Fibroblast of peridontal ligament (primary cell): ENCODE results near the gene MB21D2.
"Not testable (repeated sequence)": the region's sequence is repeated elsewhere in the genome, so short reads cannot be mapped to it uniquely, and the experiment has no call there.

Experiments
- DNase-seq: peaks from one replicate; pipeline ENCODE4 v3.0.0-alpha.2; 2010; ENCODE audit errors: extremely low read depth

MB21D2 gene

DNA sequence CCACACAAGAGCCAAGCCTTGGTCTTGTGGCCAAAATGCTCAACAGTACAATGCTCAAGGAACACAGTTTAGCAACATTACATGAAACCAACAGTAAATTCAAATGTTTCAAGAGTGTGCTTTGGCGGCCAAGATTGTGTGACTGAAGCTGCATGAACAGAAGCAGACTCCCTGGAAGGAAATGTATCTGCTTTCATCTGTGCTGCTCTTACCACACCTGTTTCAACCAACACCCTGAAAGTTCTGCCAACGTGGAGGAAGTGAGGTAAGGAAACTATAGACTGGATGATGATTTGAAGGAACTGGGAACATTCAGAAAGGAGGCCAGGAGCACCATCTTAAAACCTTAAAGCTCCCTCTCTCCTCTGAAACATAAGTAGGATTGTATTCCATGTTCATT is 55.7 kb downstream of the MB21D2 start:
- no peak for DNase-seq

DNA sequence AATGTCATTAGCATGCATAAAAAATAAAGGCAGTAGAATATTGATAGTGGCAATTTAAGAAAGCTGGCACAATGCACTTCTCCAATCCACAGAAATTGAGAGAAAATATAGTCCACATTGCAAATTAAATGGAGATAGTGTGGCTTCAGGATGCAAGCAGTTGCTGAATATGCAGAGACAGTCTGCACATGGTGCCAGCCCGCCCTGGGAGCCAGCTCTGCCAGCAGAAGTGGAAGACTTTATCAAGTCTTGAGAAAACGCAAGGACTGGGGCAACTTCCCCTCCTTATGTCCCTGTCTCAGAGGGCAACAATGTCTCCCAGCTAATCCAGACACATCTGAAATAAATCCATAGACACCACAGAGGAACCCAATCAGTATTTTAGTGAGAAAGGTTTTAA is 57.2 kb downstream of the MB21D2 start:
- no peak for DNase-seq

DNA sequence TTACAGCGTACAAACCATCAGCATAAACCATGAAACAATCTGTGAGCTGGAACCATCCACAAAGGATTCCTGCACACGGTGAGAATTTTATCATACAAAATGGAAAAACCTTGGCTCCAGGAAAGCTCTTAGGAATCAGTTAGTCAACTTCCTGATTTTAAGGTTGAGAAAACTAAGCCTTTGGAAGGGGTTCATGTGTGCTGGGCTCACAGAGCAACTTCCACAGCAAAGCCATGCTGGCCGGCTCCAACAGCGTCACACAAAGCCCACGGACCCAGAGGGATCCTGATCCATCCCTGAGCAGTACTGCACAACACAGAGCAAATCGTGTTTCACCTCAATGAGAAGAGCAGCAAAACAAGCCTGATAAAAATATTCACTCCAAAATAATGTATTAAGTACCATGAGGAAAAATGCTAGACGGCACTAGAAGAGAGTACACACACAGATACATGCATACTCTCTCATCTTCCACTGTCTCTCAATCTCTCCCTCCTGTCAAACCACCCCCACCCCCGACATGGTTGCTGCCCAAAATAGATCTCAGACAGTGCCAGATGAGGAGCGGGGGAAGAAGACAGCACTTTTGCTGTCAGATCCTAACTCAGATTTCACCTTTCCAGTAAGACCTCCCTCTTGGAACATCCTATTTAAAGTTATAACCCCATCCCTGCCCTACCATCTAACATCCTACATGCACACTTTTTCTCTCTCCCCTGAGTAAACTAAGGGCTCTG is 58.6 kb downstream of the MB21D2 start:
- DNase-seq, result no peak

DNA sequence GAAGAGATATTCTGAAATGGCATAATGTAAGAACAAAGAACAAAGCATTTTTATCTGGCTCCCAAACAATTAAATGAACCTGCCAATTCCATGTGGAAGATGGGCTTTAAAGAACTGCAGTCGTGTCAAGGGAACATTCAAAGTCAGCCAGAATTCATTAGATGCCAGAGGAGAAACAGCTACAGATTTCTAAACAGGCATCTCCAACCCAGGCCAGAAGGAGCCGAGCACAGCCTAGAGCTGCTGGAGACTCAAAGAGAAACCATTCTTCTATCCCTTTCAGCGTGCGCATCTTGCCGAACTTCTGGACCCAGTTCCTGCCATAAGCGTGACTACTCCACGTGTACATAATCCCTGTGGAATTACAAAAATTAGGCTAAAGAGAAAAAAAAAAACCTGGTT is 60.4 kb downstream of the MB21D2 start:
- DNase-seq, result no peak

DNA sequence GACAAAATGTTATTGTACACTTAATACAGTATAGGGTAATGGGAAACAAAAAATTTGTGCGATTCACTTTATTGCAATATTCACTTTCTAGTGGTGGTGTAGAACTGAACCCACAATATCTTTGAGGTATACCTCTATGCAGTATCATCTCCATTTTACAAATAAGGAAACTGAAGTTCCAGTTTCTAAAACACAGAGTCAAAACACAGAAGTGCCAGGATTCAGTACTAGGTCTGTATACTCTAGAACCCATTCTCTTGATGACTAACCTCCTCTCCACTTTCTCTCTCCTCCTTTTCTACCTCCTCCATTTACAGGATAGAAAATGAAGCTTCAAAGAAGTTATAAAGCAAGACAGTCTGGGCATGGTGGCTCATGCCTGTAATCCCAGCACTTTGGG is 62.2 kb downstream of the MB21D2 start:
- DNase-seq, result no peak

DNA sequence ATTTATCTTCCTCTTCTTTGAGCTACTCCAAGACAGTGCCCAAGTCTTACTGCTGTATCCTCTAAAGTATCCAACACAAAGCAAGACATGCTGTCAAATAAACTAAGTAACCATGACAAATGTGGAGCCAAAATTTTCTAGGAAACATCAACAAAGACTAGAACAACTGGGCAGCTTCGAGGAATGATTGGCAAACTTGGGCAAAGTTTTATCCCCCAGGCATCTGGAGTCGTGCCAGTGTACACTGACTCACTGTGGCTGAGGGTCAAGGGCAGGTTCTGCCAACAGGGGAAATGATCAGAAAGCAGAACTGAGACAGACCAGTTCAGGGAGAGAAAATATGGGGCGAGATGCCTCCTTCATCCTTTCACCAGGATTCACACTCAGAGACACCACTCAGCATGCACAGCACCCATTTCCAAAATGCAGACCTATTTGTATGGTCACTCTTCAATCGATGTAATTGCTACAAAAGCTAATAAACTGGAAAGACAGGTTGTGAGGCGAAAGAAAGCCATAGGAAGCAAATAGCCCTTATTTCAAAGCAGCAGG is 65.8 kb downstream of the MB21D2 start:
- peak; percentile 80 for DNase-seq

DNA sequence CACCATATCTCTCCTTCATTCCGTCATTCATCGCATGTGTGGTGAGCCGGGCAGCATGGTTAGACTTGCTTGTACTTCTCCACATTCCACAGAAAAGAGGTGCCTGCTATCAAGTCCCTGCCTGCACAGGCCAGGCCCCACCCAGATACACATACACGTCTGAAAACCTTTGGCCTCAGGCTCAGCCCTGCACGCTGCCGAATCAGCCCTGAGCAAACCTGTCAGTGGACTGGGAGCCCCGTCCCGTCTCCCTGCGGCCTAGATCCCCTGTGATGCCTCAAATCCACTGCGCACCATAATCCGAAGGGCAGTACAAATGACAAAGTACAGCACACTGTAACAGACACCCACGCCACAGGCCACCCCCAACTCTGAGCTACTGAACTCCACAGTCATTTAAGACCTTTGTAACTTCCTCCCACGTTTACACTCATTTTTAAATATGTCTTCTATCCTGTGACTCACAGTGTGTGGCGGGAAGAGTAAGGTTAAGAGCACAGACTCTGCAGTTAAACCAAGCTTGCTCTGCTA is 67.1 kb downstream of the MB21D2 start:
- no peak for DNase-seq

DNA sequence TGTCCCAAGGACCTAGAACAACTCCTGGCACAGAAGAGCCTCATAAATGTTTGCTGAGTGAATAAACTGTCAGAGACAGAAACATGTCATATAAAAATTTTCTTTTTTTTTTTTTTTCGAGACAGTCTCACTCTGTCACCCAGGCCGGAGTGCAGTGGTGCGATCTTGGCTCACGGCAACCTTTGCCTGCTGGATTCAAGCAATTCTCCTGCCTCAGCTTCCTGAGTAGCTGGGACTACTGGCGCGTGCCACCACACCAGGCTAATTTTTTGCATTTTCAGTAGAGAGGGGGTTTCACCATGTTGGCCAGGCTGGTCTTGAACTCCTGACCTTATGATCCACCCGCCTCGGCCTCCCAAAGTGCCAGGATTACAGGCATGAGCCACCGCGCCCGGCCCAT is 67.8 kb downstream of the MB21D2 start:
- DNase-seq, result not testable (repeated sequence)

DNA sequence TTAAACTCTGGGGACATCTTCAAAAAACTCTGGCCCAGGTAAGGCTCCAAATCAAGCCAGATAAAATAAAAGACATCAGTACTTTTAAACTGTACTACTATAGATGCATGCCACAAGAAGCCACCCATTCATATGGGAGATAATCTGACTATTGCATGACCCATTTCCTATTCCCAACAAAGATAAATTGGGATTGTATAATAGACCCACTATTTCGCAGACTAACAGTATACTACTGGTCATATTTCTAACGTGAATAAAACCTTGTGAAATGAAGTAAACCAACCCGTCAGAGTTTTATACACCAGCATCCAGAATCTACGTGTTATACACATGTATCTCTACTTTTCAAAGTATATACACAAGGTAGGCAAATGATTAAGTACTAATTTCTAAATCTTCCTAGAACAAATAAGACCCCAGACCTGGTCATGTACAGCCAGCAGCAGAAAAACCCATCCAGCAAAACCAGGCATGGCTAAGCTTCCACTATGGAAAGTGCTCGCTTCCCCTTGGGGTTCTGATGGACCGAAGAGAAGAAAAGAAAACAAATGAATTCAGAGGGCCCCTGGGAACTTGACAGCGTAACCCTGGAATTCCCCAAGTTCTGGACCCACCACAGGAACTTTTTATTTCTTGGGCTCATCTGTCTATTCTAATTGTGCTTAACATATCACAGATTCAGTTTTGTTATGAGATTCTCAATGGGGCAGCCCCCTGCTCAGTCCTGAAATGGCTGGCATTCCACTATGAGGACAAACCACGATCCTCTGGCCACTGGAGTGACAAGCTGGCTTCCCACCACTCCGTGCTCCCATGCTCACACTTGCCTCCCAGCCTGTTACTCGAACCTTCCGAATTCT is 69.1 kb downstream of the MB21D2 start:
- DNase-seq, result peak; percentile 40

DNA sequence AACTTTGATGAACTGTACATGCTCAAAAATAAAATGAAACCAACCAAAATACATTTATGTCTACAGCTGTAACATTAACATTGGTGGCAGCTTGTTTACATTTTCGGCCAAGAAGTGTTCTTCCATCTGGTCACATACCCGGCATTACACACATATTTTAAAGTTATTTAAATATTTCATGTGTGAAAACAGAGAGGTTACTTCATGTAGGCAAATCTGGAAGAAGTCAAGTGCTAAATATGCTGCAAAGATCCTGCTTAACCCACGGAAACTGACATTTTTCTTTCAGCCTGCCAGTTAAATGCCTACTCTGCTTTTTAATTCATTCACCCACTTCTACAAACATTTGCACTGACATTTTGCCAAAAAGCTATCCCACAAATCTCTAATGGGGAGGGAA is 69.7 kb downstream of the MB21D2 start:
- DNase-seq, result peak; percentile 81

DNA sequence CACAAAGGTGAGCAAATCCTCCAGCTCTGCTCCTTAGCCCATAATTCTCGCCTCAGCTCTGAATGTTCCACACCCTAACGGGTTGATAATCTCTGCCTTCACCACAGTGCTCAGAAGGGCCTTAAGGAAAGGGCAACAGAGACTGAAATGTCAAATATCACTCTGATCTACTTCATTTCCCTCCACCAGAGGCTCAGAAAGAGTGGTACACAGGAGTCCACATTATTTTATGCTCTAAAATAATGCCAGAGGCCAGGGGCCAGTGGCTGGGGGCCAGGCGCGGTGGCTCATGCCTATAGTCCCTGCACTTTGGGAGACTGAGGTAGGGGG is 72.2 kb downstream of the MB21D2 start:
- DNase-seq, result no peak

DNA sequence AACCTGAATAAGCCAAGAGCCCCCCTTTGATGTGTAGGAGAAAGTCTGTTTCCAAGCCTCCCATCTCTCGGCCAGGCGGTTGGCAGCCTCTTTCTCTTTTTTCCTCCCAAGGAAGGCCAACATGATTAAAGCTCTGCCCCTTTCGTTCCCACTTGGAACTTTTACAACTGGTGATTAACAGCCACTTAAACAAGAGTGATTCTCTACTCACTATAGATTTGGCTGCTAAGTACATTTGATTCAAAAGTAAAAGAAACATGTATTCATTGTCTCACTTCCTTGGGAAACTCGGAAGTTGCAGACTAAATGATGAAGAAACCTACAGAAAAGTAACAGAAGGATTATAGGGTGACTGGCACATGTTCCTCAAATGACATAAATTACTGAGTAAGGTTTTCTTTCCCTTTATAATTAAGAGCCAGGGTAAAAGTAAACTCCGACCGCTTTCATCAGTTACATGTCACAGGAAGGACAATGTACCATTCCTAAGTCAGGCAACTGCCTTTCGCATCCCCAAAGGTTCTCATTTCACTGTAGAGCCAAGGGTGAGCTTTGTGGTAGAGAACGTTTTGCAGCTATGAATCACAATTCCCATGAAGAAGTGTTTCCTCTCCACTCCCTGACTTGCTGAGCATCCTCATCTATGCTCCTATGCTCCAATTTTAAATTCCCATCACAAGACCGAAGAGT is 72.7 kb downstream of the MB21D2 start:
- DNase-seq, result peak; percentile 48

DNA sequence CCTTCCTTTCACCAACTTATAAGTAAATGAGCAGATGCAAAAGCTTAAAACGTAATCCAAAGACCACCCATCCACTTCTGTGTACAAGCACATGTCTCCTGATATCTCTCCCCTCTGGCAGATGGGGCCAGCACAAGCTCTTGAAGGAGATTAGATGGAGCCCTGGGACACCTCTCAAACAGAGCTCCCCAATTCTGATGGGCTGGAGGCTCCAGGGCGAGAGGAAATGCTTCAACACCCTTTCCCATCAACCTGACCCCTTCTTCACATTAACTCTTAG is 73.2 kb downstream of the MB21D2 start:
- no peak for DNase-seq

DNA sequence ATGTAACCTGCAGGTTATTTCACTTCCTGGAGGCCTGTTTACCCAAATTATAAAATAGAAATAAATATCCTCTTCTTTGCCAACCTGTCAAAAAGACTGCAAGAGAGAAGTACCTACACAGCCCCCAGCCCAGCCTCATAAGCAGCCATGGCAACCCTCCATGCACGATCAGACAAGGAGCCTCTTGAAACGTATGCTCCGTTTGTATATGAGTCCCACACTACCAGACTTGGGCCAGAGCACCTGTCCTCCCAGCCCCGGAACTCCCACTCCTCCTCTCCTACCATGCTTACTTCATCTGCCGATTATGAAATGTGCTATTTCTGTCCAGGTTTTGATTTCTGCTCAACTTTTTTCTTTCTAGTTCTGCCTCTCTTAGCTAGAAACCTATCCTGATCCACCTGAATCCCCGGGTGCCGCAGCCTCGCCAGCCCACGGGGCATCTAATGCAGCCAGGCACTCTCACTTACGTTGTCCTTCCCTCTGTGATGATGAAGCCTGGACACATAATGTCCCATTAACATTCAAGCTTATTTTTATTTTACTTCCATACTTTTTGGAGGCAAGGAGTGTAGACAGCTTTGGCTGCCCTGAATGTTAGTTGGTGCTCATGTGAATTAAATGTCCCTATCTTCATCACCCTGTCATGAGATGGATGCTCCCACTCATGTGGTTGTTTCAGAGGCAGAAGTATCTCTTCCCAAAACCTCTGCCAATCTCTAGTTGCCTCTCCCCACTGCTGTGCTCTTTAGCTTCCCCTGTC is 73.8 kb downstream of the MB21D2 start:
- DNase-seq, result no peak

DNA sequence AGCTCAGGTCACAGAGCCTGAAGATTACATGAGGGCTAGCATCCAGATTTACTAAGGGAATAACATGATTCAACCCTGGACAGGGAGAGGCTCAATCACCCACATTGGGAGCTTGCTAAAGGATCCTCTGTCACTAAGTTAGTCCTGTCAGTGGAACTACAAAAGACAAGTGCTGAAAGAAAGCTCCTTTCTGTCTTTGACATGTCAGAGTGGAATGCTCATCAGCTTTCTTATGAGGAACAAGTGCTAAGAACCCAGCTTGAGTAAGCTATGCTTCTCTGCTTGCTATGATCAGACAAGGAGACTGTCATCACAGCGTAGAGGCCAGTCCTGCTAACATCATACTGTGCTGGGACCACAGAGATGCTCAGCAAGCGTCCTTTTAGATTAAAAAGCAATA is 74.5 kb downstream of the MB21D2 start:
- DNase-seq, result no peak

DNA sequence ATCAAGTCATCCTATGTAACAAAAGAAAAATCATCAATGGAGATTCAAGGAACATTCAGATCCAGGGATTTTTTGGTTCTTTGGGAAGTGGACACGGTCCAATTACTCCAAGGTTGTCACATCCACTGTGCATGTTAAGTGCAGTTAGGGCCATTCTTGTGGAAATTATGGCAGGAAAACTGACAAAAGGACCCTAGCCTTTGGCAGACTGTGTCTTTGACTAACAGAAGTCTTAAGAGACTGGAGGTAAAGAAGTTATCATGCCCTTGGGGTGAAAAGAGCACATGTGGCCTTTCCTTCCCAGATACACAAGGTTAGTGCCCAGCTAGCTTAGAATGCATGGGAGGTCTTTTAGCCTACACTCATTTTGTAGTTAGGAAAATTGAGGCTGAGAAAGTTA is 74.9 kb downstream of the MB21D2 start:
- no peak for DNase-seq

DNA sequence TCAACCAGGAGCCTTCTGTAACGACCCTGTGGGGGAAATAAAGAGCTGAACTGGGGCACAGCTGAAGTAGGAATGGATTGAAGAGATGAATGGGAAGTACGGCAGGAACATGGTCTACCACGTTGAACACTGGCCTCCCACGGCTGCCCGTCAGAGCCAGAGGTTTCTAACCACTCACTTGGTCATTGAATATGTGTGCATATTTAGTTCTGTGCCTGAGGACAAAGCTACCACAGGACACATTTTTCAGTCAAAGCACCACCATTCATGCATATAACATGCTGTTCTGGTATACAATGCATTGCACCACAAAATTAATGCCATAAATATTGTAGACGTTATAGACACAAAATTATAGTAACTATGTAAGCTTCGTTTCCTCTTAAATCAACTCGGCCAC is 75.5 kb downstream of the MB21D2 start:
- no peak for DNase-seq

DNA sequence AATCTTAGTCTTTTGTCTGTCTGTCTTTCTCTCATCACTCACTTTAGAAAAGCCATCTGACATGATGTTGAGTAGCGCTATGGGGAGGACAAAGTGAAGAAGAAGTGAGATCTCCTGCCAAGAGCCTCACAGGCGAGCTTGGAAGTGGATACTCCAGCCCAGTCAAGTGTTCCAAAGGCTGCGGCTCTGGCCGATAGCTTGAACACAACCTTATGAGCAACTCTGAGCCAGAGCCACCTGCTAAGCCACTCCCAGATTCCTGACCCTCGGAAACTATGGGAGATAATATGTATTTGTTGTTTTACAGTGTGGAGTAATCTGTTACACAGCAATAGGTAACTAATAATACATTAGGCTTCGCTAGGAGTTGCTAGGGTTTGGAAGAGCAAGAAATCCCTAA is 76.2 kb downstream of the MB21D2 start:
- DNase-seq, result no peak

DNA sequence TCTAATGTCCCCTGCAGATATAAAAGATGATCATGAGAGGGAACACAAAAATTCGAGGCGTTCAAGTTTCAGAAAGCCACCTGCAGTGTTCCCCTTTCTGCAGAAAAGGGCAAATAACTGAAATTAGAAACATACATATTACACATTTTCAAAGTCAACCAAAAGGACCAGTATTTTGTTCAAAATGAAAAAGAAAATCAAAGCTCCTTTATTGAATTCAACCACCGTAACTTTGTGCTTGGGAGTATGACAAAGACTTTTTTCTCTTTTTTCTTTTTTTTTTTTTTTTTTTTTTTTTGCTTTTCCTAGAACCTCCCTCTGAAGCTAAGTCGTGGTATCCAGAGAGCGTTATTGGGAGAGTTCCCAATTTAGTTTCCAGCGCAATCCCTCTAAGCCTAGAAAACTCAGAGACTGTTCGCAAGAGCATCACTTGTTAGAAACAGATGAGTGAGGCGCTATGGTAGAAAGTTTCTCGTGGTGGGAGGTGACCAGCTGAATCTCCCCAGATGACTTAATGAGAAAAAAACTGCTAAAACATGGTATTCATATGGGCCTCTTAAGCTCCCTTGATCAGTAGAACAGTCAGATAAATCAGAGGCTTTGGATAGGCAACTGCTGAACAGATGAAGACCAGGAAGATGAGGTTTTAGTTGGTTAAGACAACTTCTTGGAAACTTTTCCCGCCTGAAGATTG is 77.4 kb downstream of the MB21D2 start:
- DNase-seq, result no peak

DNA sequence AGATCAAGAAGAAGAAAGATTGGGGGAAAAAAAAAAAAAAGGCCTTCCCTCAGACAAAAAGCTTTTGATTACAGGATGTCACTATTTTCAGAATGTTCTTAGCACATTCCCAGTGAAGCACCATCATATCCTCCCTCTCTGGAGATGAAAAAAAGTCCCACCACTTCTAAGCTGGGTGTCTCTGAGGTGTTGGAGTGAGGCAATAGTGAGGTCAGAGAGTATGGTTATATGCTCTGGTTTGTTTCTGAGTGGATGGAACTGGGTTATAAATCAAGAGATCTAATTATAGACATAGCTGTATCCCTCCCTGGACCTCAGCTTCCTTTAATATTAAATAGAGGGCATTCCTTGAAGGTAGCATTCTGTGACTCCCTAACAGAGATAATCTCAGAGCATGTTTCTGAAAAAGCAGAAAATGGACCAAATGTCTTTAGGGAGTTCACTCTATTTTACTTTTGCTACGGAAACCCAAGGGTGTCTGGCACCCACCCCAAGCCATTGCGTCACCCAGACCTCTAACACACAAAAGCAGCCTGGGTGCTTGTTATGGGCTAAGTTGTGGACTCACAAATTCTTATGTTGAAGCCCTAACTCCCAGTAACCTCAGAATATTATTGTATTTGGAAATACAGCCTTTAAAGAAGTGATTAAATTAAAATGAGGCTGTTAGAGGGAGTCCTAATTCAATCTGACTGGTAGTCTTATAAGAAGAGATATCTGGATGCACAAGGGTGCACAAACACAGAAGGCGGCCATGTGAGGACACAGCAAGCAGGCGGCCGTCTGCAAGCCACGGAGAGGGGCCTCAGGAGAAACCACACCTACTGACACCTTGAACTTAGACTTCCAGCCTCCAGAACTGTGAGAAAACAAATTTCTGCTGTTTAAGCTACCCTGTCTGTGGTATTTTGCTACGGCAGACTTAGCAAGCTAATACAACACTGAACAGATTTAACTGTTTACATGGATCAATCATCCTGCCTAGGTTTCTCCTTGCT is 81.5 kb downstream of the MB21D2 start:
- DNase-seq, result no peak
